ENCODE data around the gene RNH1. TPM values are rescaled to one million over a fixed set of nuclear protein-coding genes. Genes with fewer than 3 reads are reported as not detected.

The RNH1 gene
- total and polyA plus RNA-seq, 2 of the 8 experiments (the other 6 are each of a cell fraction or from before 2014, with no cell fraction given) = 48.7 to 49.8 TPM

DNA sequence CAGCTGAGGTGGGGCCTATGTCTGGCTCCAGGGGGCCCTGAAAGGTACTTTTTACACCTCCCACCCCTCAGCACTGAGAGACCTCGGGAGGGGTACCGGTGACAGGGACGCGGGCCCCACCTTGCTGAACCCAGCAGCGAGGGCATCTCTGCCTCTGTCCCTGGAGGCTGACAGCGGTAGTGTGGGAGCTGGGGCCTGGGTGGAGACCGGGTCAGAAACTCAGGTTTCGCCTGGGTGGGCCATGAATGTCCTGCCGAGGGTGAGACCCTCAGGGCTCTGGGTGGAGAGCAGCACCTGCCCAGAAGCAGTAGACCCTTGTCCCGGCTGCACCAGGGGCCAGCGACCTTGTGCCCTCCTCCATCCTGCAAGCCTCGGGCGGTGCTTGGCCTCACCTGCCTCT is 34.8 kb downstream of the RNH1 start:
- Histone ChIP-seq H2BK5ac (ENCODE audit: low read depth, low read length) (no peak overlapping the region), H4K91ac (replicated peaks; ENCODE audit: insufficient read length, low read length) (no peak overlapping the region), H4K8ac (ENCODE audit: extremely low read depth, insufficient read depth, low read length) (no peak overlapping the region), H2BK12ac (ENCODE audit: low read depth, low read length) (no peak overlapping the region), H3K4me3 (ENCODE audit: extremely low read depth in 1 of 4, insufficient read depth in 2 of 4, low read depth in 3 of 4, low read length in 4 of 4) (no peak overlapping the region), H3K79me1 (ENCODE audit: low read depth, low read length) (peaks cover 16% of the 10 kb centered on the region), H4K5ac (ENCODE audit: insufficient read length, low read depth, low read length) (no peak overlapping the region), H2BK120ac (replicated peaks; ENCODE audit: low read depth, low read length) (no peak overlapping the region), H3K4me2 (ENCODE audit: insufficient read depth in 1 of 2, low read depth in 2 of 2, low read length in 2 of 2) (no peak overlapping the region), H3K9me3 (ENCODE audit: insufficient read depth in 2 of 2, low read depth in 1 of 2, low read length in 1 of 2) (no peaks in the 10 kb centered on the region), H2BK15ac (ENCODE audit: low read length) (no peak overlapping the region), H3K56ac (replicated peaks; ENCODE audit: insufficient read length, low read depth, low read length) (no peak overlapping the region), H3K4me1 (replicated peaks in 1 of 4; ENCODE audit: control insufficient read depth in 3 of 4, insufficient read depth in 4 of 4, low read length in 3 of 4) (peaks cover 0 to 10% (median 6%) of the 10 kb centered on the region in 4 experiments; a peak in 6 of 7 replicates), H3K36me3 (ENCODE audit: control insufficient read depth in 2 of 4, insufficient read depth in 4 of 4, low read length in 3 of 4) (peaks cover 0 to 7% (median 2%) of the 10 kb centered on the region in 4 experiments; a peak in 2 of 8 replicates), H3K23ac (ENCODE audit: insufficient read length) (no peak overlapping the region), H3K4ac (replicated peaks; ENCODE audit: insufficient read length, low read depth, low read length) (no peak overlapping the region), H3K23me2 (ENCODE audit: low read depth, low read length) (no peaks in the 10 kb centered on the region), H3K9ac (replicated peaks in 1 of 4; ENCODE audit: extremely low read depth in 1 of 4, low read depth in 3 of 4, low read length in 3 of 4) (no peak overlapping the region), H2BK20ac (ENCODE audit: low read length) (no peak overlapping the region), H4K20me1 (replicated peaks in 1 of 2; ENCODE audit: control insufficient read depth in 1 of 2, insufficient read depth in 2 of 2, low read length in 2 of 2) (peaks cover 0 to 9% of the 10 kb centered on the region in 2 experiments), H3K27ac (ENCODE audit: low read depth, low read length) (no peak overlapping the region), H2AK5ac (ENCODE audit: low read depth, low read length) (no peak overlapping the region), H3K79me2 (ENCODE audit: control insufficient read depth in 1 of 2, insufficient read depth in 2 of 2, low read length in 2 of 2) (peaks cover 7 to 42% of the 10 kb centered on the region in 2 experiments), H3K27me3 (replicated peaks in 1 of 4; ENCODE audit: control insufficient read depth in 3 of 4, extremely low read depth in 1 of 4, insufficient read depth in 3 of 4, low read length in 3 of 4) (no peaks in the 10 kb centered on the region), H3K14ac (ENCODE audit: insufficient read length) (no peak overlapping the region), H2AFZ (ENCODE audit: low read length) (no peak overlapping the region), H3K18ac (ENCODE audit: extremely low read depth, low read length) (no peak overlapping the region)
- 90% methylated on average over 10 of the region's 13 CpGs; no CpG with 5 or more reads in 1 of the 2 experiments for WGBS, 2 experiments (ENCODE audit: extremely low coverage in 1 of 2, insufficient coverage in 1 of 2, insufficient read length in 1 of 2, insufficient replicate concordance in 2 of 2, low coverage in 1 of 2, low lambda C conversion rate in 2 of 2, missing lambda C conversion rate in 1 of 2)
- TF ChIP-seq, protein P1, sequence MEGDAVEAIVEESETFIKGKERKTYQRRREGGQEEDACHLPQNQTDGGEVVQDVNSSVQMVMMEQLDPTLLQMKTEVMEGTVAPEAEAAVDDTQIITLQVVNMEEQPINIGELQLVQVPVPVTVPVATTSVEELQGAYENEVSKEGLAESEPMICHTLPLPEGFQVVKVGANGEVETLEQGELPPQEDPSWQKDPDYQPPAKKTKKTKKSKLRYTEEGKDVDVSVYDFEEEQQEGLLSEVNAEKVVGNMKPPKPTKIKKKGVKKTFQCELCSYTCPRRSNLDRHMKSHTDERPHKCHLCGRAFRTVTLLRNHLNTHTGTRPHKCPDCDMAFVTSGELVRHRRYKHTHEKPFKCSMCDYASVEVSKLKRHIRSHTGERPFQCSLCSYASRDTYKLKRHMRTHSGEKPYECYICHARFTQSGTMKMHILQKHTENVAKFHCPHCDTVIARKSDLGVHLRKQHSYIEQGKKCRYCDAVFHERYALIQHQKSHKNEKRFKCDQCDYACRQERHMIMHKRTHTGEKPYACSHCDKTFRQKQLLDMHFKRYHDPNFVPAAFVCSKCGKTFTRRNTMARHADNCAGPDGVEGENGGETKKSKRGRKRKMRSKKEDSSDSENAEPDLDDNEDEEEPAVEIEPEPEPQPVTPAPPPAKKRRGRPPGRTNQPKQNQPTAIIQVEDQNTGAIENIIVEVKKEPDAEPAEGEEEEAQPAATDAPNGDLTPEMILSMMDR (IDR thresholded peaks at IDR 0.05; ENCODE audit: control extremely low read depth in 1 of 3, insufficient read depth in 1 of 3, low read depth in 1 of 3, low read length in 3 of 3) = peak in 1 of 3 experiments; percentile 52; a peak in 2 of 4 replicates
- TF ChIP-seq KDM4A (IDR thresholded peaks at IDR 0.05; ENCODE audit: low read depth, low read length, severe bottlenecking) (no peak), MAFK (IDR thresholded peaks at IDR 0.05; ENCODE audit: low read depth, low read length) (no peak), FOSL1 (IDR thresholded peaks at IDR 0.05; ENCODE audit: insufficient read depth, low read depth, low read length) (no peak), SIN3A (conservative IDR thresholded peaks at IDR 0.05 in 1 of 2, IDR thresholded peaks at IDR 0.05 in 1 of 2; ENCODE audit: low read depth in 1 of 2, low read length in 2 of 2) (no peak)
- ChIA-PET POLR2A (ENCODE audit: partially characterized antibody) (interaction anchor here (1.3 to 2.0 kb wide), 3 partner anchors 19 to 30 kb away, joined by 3 to 6 read pairs (median 6); no protein-coding TSS in a partner anchor), CTCF (ENCODE audit: partially characterized antibody) (interaction anchor here (0.7 to 4.0 kb wide), 13 partner anchors 8 to 109 kb away, joined by 3 to 32 read pairs (median 5); partner anchors contain the start of gene PTDSS2)
- FAIRE-seq (no peak), DNase-seq (ENCODE audit: low read depth in 1 of 2, low spot score in 2 of 2) (peak in 1 of 2 experiments; percentile 49)

Measured in H1 (cell line).